NCI-H82 treated with DMSO at 0.1 percent for 48 hours (cell line): ENCODE results near the gene TRIM7.
"Not testable (repeated sequence)": the region's sequence is repeated elsewhere in the genome, so short reads cannot be mapped to it uniquely, and the experiment has no call there.

Experiments used
- DNase-seq: peaks from one replicate; lab custom pipeline; 2025; ENCODE audit not compliant: unreplicated experiment; lab: John Stamatoyannopoulos, UW

TRIM7 gene

DNA sequence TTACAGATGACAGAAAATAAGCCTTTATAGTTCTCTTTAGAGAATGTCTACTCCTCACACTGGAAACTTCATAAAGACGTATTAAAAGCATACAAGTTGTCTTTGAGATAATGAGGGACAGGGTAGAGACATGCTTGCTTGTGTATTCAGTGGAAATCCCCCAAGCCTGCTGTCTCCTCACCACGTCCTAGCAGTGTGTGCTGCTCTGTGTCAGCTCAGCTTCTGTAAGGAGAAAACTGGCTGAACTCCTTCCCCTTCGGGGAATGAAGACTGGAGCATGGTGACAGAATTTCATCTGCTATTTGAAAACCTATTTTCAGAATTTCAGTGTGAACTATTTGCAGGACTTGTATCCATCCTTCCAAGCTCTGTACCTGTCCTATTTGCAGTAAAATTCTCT is 48.2 kb downstream of the TRIM7 start:
- DNase-seq: no peak

DNA sequence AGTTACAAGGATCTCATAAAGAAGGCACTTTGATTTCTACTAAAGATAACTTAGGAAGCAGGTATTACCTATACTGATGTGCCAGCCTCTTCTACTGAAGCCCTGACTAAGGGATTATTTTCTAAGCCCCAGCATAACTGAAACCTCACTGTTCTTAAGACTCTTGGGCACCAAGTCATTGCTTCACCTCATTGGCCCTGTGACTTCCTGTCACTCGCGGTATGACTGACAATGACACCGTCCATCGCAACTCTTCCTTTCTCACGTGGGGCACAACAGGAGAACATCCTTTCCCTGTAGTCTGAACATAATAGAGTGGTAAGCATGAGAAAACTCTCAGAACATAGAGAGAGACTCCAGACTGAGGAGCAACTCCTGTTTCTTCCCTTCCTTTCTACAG is 51.2 kb downstream of the TRIM7 start:
- DNase-seq: no peak

DNA sequence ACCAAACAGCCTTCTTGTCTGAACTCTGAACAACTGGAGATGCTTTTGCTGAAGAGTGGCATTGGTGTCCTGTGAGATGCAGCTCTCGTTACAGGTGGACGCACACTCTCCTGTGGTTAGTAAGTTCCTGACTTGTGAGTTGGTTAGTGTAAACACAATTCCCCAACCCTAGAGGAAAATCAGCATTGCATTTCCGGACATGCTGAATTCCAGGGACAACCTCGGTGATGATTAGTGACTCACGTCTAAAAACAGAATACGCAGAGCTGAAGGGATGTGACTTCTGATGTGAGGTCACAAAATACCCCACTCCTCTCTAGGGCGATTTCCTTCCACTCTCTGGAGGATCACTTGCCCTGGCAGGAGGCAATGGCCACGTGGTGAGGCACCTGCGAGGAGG is 52.6 kb downstream of the TRIM7 start:
- DNase-seq: no peak

DNA sequence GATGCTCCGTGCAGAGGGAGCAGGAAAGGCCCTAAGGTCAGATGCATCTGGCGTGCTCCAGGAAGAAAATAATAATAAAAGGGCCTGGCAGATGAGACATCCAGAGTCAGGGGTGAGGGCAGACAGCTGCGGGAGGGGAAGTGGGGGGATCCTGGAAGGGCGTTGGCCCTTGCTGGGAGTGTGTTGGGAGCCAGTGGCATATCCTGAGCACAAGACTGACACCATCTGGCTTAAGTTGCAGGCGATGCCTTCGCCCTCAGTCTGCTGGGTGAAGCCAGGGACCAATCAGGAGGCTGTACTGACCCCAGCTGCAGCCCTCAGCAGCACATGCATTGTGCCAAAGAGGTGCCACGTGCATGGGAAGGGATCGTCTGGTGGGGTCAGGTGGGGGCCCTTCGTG is 53.9 kb downstream of the TRIM7 start:
- no peak for DNase-seq

DNA sequence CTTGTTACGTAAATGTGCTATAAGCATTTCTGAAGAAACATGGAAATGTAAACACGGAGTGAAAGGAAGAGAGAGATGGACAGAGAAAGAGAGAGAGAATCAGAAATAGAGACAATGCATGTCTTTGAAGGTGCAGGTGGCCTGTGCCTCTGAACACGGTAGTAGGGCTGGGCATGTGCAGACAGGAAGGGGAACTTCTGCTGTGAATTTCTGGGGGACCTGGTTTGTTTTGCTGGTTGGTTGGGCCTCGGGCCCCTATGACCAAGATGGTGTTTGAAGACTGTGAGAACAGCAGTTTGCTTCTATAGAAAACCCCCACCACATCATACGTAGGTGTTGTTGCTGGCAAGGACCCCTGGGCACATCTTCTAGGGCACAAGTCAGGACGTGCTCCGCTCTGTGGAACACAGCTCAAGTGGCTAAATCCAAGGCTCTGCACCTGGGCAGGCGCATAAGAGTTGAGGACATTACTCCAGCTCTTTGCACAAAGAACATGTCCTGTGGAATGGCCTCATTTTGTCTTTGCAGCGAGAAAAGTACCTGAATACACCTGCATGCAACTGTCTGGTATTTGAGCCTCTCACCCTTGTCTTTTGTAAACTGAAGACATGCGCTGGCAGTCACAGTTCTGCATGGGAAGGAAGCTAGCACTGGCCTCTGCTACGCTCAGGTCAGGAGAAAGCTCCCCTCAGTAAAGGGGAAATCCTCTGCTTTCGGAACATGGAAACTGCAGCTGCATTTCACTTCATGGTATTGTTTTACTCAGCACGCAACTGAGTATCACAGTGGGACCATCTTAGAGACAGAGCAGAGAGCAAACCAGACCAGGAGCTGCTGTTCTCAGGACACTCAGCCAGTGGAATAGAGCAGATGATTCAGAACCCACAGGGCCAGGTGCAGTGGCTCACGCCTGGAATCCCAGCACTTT is 54.9 kb downstream of the TRIM7 start:
- DNase-seq: no peak

- no peak for DNase-seq
These were observed 55.6 kb downstream of the TRIM7 start for GRCh38 chr5:181149355-181149754.

DNA sequence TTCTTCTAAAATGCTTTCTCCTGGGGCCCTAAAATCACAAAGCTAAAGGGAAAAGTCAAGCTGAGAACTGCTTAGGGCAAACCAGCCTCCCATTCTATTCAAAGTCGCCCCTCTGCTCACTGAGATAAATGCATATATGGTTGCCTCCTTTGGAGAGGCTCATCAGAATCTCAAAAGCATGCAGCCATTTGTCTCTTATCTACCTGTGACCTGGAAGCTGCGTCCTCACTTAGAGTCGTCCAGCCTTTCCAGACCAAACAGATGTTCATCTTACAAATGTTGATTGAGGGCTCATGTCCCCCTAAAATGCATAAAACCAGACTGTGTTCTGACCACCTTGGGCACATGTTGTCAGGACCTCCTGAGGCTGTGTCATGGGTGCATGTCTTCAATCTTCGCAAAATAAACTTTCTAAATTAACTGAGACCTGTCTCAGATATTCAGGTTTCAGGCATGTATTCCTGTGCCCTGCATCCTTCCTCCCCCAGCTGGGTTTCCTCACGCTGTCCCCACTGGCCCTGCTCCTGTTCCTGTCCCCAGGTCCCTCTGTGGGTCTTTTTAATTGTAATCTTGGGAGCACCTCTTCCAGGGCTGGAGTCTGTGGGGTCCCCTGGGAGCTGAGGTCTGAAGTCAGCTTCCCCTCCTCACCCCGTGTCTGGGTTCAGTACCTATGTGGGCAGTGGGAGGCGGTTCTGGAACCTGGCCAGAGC is 57.9 kb downstream of the TRIM7 start, which contains the start of gene OR2V2:
Gene OR2V2, plus strand, starts transcription at position 660 of the 710 bp plus-strand sequence. CDS start 7,357 bp downstream, outside the sequence.
- DNase-seq: not testable (repeated sequence)

- DNase-seq: no peak
These were observed 59.9 kb downstream of the TRIM7 start for GRCh38 chr5:181145133-181145532.
